HepG2 (cell line): Measurements from ENCODE around the gene ECSIT. TPM values are rescaled to one million over a fixed set of nuclear protein-coding genes. Genes with fewer than 3 reads are reported as not detected.

Experiments used
- BCL6 ChIP-seq: IDR thresholded peaks from 2 replicates; pipeline ENCODE4 v1.6.1; 2016; ENCODE audit warnings: missing genetic modification reagents, missing compliant biosample characterization
- CBX5 ChIP-seq: sonication (generic); formaldehyde crosslinking; IDR thresholded peaks from 2 replicates; pipeline ENCODE4 v1.4.0; 2020; ENCODE audit warnings: missing genetic modification reagents, borderline replicate concordance
- GMEB1 ChIP-seq: sonication (generic); formaldehyde crosslinking; IDR thresholded peaks from 2 replicates; pipeline ENCODE4 v1.5.1; 2020; ENCODE audit warnings: missing genetic modification reagents, mild to moderate bottlenecking, borderline replicate concordance
- GTF3A ChIP-seq: sonication (generic); formaldehyde crosslinking; conservative IDR thresholded peaks from 2 replicates; pipeline ENCODE4 v1.4.0; 2020; ENCODE audit warnings: mild to moderate bottlenecking, missing genetic modification reagents
- IRF2 ChIP-seq: IDR thresholded peaks from 2 replicates; pipeline ENCODE4 v1.6.1; 2018; ENCODE audit warnings: missing genetic modification reagents, missing compliant biosample characterization
- KLF9 ChIP-seq: IDR thresholded peaks from 2 replicates; pipeline ENCODE4 v1.6.1; 2016; ENCODE audit warnings: low read depth
- PTBP1 ChIP-seq: fragments of 200-400 bp; formaldehyde crosslinking; IDR thresholded peaks from 2 replicates; pipeline ENCODE4 v1.6.1; 2018; ENCODE audit warnings: low read length, low read depth; ENCODE audit not compliant: poor library complexity, severe bottlenecking
- SKIL ChIP-seq: sonication (generic); formaldehyde crosslinking; IDR thresholded peaks from 2 replicates; pipeline ENCODE4 v1.8.0; 2022; ENCODE audit warnings: missing genetic modification reagents, mild to moderate bottlenecking, moderate library complexity, borderline replicate concordance
- SP1 ChIP-seq, 2 experiments: fragments of 450-650 bp in 1 of 2; sonication (generic) in 1 of 2; formaldehyde crosslinking in 1 of 2; IDR thresholded peaks; 2 replicates each; pipeline versions ENCODE4 v1.4.0 to v1.6.1; 2016 to 2020; ENCODE audit warnings: missing genetic modification reagents in 1 of 2
- ZBTB42 ChIP-seq: sonication (generic); formaldehyde crosslinking; IDR thresholded peaks from 2 replicates; pipeline ENCODE4 v1.5.0; 2020; ENCODE audit warnings: mild to moderate bottlenecking, missing genetic modification reagents
- ZEB1 ChIP-seq: IDR thresholded peaks from 2 replicates; pipeline ENCODE4 v1.6.1; 2012; ENCODE audit warnings: mild to moderate bottlenecking, low read depth, inconsistent platforms; ENCODE audit not compliant: insufficient replicate concordance
- ZNF329 ChIP-seq: sonication (generic); formaldehyde crosslinking; IDR thresholded peaks from 2 replicates; pipeline ENCODE4 v1.9.0; 2021; ENCODE audit warnings: low read depth, mild to moderate bottlenecking, missing genetic modification reagents
- ZNF362 ChIP-seq: sonication (generic); formaldehyde crosslinking; IDR thresholded peaks from 2 replicates; pipeline ENCODE4 v1.4.0; 2020; ENCODE audit warnings: missing genetic modification reagents, mild to moderate bottlenecking, borderline replicate concordance
- ZNF691 ChIP-seq: sonication (generic); formaldehyde crosslinking; IDR thresholded peaks from 2 replicates; pipeline ENCODE4 v1.4.0; 2020; ENCODE audit warnings: missing genetic modification reagents, low read depth, mild to moderate bottlenecking, borderline replicate concordance
- ZSCAN30 ChIP-seq: sonication (generic); formaldehyde crosslinking; IDR thresholded peaks from 2 replicates; pipeline ENCODE4 v1.5.0; 2020; ENCODE audit warnings: mild to moderate bottlenecking, missing genetic modification reagents
- polyA plus RNA-seq, 8 experiments: library from polyadenylated mRNA; depleted of rRNA in 3 of 8; stranded (reverse) in 7 of 8; unstranded in 1 of 8; fragments of >200 nt; fragmentation: Illumina TruSeq in 4 of 8; extraction: Trizol in 4 of 8; gene quantifications; 2 replicates each; pipeline versions ENCODE4 v1.2.1 to v1.2.3, GENCODE V29; 2011 to 2016; ENCODE audit warnings: low read depth in 4 of 8, missing spikeins in 1 of 8, mixed read lengths in 1 of 8; ENCODE audit not compliant: insufficient read depth in 1 of 8
- total RNA-seq, 5 experiments: library from RNA; depleted of rRNA; stranded (reverse); fragments of >200 nt; fragmentation: Illumina TruSeq; extraction: Trizol; gene quantifications; 2 replicates each; pipeline ENCODE4 v1.2.3, GENCODE V29; 2016; ENCODE audit warnings: low read depth in 1 of 5
- TF ChIP-seq, protein P1 (sequence below): sonication (generic); formaldehyde crosslinking; IDR thresholded peaks from 2 replicates; pipeline ENCODE4 v1.4.0; 2020; ENCODE audit warnings: mild to moderate bottlenecking, missing genetic modification reagents
- TF ChIP-seq, protein P2 (sequence below): IDR thresholded peaks from 2 replicates; pipeline ENCODE4 v1.6.1; 2016

Gene ECSIT
- total and polyA plus RNA-seq, 2 of the 13 experiments (the other 11 are each of a cell fraction or from before 2014, with no cell fraction given) = 36.4 to 62.3 TPM

- TF ChIP-seq, protein P1, sequence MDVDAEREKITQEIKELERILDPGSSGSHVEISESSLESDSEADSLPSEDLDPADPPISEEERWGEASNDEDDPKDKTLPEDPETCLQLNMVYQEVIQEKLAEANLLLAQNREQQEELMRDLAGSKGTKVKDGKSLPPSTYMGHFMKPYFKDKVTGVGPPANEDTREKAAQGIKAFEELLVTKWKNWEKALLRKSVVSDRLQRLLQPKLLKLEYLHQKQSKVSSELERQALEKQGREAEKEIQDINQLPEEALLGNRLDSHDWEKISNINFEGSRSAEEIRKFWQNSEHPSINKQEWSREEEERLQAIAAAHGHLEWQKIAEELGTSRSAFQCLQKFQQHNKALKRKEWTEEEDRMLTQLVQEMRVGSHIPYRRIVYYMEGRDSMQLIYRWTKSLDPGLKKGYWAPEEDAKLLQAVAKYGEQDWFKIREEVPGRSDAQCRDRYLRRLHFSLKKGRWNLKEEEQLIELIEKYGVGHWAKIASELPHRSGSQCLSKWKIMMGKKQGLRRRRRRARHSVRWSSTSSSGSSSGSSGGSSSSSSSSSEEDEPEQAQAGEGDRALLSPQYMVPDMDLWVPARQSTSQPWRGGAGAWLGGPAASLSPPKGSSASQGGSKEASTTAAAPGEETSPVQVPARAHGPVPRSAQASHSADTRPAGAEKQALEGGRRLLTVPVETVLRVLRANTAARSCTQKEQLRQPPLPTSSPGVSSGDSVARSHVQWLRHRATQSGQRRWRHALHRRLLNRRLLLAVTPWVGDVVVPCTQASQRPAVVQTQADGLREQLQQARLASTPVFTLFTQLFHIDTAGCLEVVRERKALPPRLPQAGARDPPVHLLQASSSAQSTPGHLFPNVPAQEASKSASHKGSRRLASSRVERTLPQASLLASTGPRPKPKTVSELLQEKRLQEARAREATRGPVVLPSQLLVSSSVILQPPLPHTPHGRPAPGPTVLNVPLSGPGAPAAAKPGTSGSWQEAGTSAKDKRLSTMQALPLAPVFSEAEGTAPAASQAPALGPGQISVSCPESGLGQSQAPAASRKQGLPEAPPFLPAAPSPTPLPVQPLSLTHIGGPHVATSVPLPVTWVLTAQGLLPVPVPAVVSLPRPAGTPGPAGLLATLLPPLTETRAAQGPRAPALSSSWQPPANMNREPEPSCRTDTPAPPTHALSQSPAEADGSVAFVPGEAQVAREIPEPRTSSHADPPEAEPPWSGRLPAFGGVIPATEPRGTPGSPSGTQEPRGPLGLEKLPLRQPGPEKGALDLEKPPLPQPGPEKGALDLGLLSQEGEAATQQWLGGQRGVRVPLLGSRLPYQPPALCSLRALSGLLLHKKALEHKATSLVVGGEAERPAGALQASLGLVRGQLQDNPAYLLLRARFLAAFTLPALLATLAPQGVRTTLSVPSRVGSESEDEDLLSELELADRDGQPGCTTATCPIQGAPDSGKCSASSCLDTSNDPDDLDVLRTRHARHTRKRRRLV (CRISPR knock-in tag) = no peak
- TF ChIP-seq SP1 (IDR thresholded peaks at IDR 0.05) = no peak
- TF ChIP-seq SP1 (CRISPR knock-in tag; IDR thresholded peaks at IDR 0.05) = no peak; the same call in 1 of the 2 replicates
- no peak for TF ChIP-seq ZSCAN30
- TF ChIP-seq GTF3A (CRISPR knock-in tag) = no peak
- TF ChIP-seq ZNF329 = no peak
- TF ChIP-seq, protein P2, sequence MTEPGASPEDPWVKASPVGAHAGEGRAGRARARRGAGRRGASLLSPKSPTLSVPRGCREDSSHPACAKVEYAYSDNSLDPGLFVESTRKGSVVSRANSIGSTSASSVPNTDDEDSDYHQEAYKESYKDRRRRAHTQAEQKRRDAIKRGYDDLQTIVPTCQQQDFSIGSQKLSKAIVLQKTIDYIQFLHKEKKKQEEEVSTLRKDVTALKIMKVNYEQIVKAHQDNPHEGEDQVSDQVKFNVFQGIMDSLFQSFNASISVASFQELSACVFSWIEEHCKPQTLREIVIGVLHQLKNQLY (CRISPR knock-in tag) = peak; percentile 95
- no peak for TF ChIP-seq KLF9 (CRISPR knock-in tag)
- no peak for TF ChIP-seq ZBTB42 (CRISPR knock-in tag)
- no peak for TF ChIP-seq ZEB1
- no peak for TF ChIP-seq GMEB1 (CRISPR knock-in tag)
- no peak for TF ChIP-seq BCL6 (CRISPR knock-in tag)
- peak; percentile 52; the same call in 1 of the 2 replicates for TF ChIP-seq IRF2 (CRISPR knock-in tag)
- no peak for TF ChIP-seq PTBP1
- no peak for TF ChIP-seq ZNF362
- TF ChIP-seq ZNF691 = no peak
- TF ChIP-seq SKIL = no peak
- no peak for TF ChIP-seq CBX5 (CRISPR knock-in tag)
These were observed 1.5 kb upstream of the ECSIT start (continued) for GRCh38 chr19:11530432-11530831.
